ENCODE data around the gene ITGB1.
"Not testable (repeated sequence)": the region's sequence is repeated elsewhere in the genome, so short reads cannot be mapped to it uniquely, and the experiment has no call there.

Gene ITGB1

DNA sequence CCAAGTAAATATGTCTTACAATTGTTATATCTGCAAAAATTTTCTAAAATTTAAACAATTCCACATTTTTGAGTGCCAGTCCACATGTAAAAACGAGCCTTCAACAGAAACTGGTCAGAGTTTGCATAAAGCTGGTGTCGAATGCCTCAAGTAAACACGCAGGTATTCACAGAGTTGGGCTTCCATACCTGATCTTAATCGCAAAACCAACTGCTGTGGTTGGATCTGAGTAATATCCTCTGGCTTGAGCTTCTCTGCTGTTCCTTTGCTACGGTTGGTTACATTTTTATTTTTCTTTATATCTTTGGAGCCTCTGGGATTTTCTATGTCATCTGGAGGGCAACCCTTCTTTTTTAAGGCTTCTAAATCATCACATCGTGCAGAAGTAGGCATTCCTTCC is 28.4 kb downstream of the ITGB1 start:
- no peak for DNase-seq

DNA sequence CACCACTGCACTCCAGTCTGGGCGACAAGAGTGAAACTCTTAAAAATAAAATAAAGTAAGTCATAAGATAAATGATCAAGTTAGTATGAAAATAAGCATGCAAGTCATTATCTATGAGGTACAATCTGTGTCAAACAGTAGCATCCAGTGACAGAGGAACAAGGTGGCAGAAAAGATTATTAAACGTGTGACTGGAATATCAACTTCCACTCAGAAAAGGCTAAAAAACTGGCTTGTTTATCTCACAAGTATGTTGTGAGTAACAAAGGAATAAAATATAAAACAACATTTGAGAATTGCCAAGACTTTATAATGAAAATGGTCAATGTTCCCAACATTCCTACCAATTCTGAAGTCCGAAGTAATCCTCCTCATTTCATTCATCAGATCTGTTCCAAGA is 30.3 kb downstream of the ITGB1 start:
- DNase-seq: no peak

DNA sequence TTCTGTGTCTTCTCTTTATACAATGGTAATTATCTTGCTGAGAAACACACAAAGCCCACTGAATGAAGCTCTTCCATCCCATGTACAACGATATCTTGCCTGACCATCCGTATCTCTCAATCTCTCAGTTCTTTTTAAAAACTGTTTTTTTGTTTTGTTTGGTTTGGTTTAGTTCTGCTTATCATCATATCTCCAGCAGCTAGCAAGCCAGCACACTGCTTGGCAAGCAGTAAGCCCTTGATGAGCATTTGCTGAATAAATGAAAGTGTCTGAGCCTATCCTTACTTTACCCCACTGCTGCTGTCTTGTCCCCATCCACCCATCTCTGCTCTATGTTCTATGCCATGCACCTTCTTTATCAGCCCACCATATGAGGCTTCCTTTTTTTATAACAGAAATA is 34.2 kb downstream of the ITGB1 start:
- no peak for DNase-seq

DNA sequence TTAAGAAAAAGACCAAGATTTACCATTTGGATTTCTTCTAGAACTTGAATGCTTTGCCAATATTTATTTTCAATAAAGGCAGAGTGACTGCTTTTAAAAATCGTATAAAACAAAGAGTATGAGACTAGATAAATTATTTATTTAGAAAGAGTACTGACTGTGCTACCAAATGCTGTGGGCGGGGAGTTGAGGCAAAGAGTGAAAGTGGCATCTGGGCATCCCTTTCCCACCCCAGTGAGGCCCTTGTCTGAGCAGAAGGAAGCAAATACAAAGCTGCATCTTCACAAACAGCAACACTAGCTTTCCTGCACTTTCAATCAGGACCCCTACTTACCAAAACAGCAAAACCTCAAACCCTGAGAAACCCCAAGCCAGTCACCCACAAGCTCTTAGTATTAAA is 34.9 kb downstream of the ITGB1 start:
- no peak for DNase-seq

DNA sequence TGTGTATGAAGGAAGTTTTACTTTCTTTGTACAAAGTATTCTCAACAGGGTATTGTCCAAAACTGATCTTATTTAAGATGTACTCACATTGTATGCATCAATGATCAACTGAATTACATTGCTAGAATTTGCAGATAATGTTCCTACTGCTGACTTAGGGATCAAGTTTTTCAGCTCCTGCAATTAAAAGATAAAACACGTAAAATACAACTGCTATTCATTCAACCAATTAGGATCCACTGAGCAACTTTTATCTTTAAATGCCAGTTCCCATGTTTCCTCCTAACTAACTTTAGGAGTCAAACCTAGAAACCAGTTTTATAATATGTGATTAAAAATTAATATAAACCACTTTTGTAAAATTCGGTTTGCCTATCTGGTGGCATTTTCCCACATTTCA is 35.9 kb downstream of the ITGB1 start:
- no peak for DNase-seq

DNA sequence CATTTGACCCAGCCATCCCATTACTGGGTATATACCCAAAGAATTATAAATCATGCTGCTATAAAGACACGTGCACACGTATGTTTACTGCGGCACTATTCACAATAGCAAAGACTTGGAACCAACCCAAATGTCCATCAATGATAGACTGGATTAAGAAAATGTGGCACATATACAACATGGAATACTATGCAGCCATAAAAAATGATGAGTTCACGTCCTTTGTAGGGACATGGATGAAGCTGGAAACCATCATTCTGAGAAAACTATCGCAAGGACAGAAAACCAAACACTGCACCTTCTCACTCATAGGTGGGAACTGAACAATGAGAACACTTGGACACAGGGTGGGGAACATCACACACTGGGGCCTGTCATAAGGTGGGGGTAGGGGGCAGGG is 40.2 kb downstream of the ITGB1 start:
- not testable (repeated sequence) for DNase-seq

DNA sequence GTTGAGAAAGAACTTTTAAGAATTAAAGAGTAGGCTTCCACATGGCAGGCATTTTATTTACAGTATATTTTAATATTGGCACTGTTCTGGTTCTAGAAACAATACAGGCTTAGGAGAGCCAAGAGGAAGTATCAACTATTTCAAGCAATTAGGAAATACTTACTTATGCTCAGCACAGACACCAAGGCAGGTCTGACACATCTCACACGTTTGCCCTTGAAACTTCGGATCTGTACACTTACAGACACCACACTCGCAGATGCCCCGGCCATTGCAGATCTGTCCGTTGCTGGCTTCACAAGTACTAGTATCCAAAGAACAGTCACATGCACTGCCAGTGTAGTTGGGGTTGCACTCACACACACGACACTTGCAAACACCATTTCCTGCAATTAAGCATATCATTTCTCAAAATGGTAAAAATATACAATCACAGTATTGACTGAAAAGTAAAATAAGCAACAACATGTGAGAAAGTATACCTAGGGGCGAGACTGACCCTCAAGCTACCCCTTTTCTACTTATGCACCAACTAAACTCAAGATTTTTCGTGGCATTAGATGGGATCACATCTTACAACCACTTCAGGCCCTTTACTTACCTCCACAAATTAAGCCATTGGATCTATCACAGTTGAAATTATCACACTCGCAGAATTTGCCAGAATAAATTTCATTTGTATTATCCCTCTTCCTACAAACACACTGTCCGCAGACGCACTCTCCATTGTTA is 46.6 kb downstream of the ITGB1 start:
- DNase-seq: no peak

DNA sequence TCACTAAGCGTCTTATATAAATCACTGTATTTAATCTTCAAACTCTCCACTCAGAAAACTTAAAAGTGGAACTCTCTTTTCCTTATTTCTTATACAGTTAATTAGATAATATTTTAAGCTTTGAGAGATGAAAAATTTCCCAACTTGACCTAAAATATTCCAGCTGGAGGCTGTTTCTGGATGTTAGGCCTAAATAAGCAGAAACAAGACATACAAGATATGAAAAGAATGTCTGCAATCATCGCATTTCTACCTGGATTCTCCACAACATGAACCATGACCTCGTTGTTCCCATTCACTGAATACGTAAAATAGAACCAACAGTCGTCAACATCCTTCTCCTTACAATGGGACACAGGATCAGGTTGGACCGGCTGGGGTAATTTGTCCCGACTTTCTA is 48.1 kb downstream of the ITGB1 start:
- not testable (repeated sequence) for DNase-seq

DNA sequence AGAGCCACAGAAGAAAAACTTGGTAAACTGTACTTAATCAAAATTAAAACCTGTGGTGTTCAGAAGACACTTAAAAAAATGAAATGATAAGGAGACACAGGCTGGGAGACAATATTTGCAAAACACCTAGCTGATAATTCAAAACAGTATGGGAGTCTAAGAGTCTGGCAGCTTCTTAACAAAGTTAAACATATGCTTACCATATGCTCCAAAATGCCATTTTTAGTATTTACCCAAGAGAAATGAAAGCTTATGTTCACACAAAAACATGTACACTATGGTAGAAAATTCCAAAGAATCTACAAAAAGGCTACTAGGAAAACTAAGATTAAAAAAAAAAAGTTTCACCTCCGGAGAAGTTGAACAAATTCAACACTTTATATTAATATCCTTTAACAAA is 48.6 kb downstream of the ITGB1 start:
- no peak for DNase-seq

DNA sequence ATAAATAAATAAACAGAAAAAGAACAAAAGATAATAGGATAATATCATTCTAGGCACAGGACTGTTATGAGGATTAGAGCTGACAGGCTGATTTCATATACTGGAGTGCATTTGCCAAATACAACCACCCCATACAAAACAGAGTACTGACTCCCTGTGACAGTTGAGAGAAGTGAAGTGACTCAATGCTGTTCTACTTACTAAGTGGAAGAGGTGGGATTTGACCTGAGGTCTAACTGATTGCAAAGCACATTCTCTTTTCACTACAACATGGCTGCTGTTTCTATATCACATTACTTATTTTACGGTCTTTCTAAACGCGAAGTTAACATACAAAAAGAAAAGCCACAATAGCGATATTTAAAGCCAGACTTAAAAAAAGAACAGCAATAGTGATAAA is 51.4 kb downstream of the ITGB1 start:
- DNase-seq: no peak

DNA sequence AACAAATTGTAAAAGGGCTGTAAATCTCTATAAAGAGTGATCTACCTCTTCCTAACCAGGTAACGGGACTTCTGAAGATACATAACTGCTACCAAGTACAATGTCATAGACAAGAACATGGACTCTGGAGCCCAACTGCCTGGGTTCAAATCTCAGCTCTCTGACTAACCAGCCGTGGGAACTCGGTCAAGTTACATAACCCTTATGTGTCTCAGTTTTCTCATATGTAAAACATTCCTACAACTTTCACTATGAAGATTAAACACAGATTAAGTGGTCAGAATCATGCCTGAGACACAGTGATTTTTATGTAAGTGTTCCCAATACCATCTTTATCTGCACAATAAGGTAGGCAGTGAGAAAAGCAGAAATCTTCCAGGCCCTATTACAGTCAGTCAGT is 52.6 kb downstream of the ITGB1 start:
- no peak for DNase-seq

DNA sequence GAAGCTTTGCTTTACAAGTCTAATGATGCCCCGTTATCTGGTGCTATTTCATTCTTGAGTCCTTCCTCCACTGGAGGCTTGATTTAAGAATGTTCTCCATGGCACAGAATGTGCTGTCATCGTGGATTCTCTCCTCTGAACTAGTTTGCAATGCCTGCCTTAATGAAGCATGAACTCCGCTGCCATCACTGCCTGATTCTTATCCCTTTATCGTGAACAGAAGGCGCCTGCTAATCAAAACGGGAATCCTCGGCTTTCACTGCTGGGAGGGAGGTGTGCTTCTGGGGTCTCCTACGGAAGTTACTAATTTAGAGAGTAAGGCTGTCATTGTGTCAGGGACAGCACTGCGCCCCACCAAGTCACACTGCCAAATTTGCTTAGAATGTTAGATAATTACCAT is 56.2 kb downstream of the ITGB1 start:
- no peak for DNase-seq

DNA sequence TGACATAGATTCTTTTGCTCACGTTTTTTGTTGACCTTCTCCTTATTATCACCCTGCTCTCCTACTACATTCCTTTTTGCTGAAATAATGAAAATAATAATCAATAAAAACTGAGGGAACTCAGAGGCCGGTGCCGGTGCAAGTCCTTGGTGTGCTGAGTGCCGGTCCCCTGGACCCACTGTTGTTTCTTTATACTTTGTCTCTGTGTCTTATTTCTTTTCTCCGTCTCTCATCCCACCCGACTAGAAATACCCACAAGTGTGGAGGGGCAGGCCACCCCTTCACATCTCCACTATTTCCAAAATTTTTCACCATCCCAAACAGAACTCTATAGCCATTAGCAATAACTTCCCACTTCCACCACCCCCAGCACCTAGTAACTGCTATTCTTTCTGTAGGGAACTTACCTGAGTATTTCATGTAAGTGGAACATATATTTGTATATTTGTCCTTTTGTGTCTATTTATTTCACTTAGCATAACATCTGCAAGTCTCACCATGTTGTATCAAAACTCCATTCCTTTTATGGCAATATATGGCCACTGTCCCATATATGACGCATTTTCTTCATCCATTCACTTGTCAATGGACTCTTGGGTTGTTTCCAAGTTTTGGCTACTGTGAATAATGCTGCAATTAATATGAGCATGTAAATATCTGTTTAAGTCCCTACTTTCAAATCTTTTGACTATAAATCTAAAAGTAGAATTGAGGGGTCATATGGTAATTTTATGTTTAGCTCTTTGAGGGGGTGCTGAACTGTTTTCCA is 62.6 kb downstream of the ITGB1 start:
- not testable (repeated sequence) for DNase-seq

DNA sequence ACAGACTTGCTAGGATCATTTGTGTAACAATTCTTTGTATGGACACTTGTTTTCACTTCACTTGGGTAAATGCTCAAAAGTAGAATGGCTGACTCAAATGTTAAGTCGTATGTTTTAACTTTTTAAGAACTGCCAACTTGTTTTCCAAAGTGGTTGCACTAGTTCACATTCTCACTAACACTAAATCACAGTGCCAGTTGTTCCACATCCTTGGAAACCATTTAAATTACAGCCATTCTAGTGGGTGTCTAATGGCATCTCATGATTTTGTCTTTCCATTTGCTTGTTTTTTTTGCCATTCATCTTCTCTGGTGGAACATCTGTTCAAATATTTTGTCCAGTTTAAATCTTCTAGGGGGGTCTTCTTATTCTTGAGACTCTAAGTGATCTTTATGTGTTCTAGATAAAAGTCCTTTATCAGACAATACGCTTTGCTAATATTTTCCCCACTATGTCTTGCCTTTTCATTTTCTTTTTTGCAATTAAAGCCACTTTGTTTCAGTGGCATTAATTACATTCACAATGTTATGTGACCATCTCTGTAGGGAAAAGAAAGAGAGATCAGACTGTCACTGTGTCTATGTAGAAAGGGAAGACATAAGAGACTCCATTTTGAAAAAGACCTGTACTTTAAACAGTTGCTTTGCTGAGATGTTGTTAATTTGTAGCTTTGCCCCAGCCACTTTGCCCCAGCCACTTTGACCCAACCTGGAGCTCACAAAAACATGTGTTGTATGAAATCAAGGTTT is 63.9 kb downstream of the ITGB1 start:
- DNase-seq: no peak

DNA sequence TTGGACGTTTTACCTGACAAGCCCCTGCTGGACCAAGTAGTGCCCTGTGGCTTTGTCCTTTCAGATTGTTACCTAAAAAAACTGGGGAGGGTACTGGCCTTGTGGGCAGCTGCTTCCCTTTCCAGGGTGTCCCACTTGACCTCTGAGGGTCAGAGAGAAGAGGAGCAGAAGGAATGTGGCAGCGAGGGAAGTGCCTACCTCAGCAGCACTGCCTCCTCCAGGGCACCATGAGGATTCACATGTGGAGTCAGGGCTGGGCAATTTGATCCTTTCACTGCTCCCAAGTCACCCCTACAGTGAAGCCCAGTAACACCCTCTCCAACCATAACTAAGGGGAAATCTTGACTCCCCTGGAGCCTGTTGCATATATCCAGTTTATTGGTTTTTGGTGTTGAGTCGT is 64.6 kb downstream of the ITGB1 start:
- DNase-seq: no peak

DNA sequence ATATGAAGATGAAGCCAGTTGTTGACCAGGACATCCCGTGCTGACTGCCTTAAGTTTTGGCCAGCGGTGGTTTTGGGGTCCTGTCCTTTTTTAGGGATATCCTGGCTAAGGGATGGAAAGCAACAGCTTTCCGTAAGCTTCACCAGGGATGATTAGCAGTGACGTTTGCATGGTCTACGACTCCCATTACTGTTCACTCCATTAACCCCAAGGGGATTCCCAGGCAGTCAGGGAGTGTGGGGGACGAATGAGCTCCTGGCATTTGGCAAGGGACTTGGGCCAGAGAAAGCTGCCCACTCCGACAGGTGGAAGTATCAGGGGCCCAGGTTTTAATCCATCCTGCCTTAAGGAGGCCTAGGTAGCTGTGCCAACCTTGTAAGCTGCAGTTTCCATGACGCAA is 66.8 kb downstream of the ITGB1 start:
- DNase-seq: no peak

DNA sequence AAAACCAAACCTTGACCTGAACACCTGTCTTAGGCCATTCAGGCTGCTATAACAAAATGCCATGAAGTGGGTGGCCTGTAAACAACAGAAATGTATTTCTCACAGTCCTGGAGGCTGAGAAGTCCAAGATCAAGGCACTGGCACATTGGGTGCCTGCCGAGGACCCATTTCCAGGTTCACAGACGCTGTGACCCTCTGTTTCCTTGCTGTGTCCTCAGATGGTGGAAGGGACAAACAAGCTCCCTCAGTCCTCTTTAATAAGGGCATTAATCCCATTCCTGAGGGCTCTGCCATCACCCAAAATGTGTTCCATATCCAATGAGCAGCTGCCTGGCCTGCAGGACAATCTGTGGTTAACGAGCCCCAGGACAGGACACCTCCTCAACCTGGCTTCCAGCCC is 67.6 kb downstream of the ITGB1 start:
- DNase-seq: no peak

DNA sequence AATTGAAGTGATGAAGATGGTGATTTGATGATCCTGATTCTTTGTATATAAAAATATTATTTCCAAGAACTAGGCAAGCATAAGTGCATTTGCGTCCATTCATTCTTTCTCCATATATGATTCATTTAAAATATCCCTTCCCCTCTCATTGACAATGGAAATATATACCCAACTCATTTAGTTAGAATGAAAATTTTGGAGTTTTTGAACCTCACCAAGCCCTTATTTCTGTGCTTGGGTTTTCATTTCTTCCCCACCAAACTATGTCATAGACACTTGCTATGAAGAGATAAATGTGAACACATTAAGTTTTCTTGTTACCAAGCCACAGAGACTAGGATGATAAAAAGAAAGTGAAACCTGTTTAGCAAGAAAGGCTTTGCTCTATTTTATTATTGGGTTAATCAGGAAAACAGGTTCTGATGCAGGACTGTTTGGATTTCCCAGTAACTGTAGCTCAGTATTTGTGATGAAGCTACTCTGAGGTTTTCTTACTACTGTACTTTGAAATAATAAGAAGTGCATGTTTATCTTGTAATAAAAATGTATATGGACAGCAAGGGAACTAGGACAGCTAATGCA is 68.3 kb downstream of the ITGB1 start:
- no peak for DNase-seq

DNA sequence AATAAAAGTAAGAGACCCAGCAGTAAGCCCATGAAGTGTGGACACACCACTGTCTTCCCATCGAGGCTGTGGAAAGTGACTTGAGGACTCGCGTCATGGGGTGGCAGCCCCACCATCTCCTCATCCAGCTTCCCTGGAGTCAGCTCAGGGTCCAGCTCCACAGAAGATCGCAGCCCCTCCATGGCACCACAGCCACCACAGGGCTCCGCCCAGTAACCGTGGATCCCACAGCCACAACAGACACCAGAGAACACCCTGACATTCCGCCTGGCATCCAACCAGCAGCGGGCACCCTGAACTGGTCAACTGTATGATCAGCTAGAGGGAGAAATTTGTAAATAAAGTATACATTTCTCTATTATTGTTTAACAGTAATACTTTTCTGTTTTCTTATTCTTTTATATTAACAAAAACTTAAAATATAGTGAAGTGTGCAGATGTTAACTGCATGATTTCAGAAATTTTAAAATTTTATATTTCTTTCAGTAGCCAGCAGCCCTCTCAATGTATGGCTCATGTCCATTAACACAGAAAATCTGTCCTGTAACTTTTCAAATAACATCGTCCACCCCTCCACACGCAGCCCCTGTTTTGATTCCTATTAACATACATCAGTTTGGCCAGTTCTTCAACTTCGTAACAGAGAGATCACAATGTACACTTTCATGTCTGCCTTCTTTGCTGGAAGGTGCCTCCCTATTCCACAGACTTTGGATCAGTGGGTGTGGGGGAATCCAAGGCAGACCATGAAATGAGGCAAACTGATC is 69.7 kb downstream of the ITGB1 start:
- no peak for DNase-seq

DNA sequence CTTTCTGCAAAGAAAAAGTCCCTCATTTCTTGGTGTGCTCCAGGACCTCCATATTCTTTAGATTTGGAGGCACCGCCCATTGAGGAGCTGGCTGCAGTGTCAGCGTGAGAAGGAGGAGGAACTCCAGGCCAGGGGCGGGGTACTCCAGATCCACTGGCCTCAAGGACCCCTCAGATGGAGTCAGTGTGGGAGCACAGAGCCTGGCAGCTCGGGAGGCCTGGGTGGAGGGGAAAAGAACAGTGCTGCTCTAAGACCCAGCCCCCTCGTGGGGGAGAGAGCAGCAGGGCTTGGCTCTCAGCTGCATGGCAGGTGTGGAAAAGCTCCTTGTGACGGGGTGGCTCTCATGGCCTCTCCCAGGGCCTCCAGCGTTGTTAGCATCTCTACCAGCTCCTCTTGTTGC is 70.5 kb downstream of the ITGB1 start:
- DNase-seq: no peak

DNA sequence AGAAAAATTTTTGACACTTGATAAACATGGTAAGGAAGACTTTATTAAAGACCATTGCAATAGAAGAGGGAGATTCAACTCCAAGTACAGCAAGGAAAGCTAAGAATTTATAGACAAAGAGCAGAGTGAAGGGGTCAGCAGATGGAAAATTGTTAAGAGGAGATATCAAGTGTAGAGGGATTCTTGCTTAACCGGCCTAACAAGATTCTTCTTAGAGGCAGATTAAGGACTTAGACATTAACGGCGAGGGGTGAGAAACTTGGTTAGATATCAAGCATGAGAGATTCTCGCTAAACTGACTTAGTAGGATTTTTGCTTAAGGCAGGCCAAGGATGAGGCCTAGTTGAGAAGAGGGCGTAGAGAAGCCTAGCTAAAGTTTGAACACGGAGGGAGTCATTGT is 76.0 kb downstream of the ITGB1 start:
- DNase-seq: no peak

DNA sequence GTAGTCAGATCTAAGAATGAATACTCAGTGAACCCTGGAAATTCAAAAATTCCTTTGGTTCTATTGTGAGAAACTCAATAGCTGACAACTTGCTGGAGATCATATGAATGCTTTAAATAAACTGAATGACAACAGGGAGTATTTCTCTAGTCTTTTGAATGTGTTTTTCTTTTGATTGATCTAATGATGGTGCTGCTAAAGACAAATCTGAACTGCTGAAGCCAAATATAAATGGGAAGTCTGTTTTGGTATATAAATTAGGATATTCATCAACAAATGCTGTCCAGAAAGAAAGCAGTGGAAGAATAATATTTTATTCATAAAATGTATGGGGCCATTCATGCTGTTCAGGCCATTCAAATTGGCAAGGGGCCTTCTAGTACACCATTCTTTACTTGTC is 79.4 kb downstream of the ITGB1 start:
- DNase-seq: no peak

DNA sequence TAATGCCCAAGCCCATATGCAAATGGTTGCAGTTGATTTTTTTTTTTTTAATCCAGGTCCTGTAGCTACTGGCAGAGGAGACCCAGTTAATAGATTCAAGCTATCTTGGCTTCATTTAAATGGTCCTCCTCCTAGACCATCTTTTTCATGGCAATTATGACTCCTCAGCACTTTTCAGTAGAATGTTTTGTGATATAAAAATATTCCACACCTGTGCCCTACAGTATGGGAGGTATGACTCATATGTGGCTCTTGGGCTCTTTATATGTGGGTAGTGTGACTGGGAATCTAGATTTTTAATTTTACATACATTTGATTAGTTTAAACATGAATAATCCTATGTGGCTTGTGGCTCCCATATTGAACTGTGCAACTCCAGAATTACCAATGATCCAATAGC is 80.1 kb downstream of the ITGB1 start:
- DNase-seq: no peak

All from bone marrow (tissue), 2 donors.